Activated T-helper 17 cell treated with anti-CD3 and anti-CD28 coated beads, Interleukin-2, amount 50 U/mL, for 72 hours (primary cell): Measurements from ENCODE around the gene NCOA4. TPM values are rescaled to one million over a fixed set of nuclear protein-coding genes. Genes with fewer than 3 reads are reported as not detected.
"Not testable (repeated sequence)": the region's sequence is repeated elsewhere in the genome, so short reads cannot be mapped to it uniquely, and the experiment has no call there.

Experiments used
- ATAC-seq: fragments of 150-1000 bp; cut with Tn5 transposase; replicated peaks from 2 replicates; pipeline ENCODE4 v1.10.0; 2021; ENCODE audit warnings: mild to moderate bottlenecking, moderate library complexity
- H3K27ac Mint-ChIP-seq: one replicate; pipeline ENCODE4 v1.8.0; 2022; ENCODE audit warnings: mixed read lengths
- H3K27me3 Mint-ChIP-seq: one replicate; pipeline ENCODE4 v1.8.0; 2022; ENCODE audit warnings: mixed read lengths
- H3K36me3 Mint-ChIP-seq: one replicate; pipeline ENCODE4 v1.8.0; 2022; ENCODE audit warnings: low read depth, mild to moderate bottlenecking, mixed read lengths
- H3K4me1 Mint-ChIP-seq: one replicate; pipeline ENCODE4 v1.8.0; 2022; ENCODE audit warnings: mixed read lengths
- H3K4me3 Mint-ChIP-seq: one replicate; pipeline ENCODE4 v1.8.0; 2022; ENCODE audit warnings: mild to moderate bottlenecking, mixed read lengths
- H3K9me3 Mint-ChIP-seq: one replicate; pipeline ENCODE4 v1.8.0; 2022; ENCODE audit warnings: mixed read lengths
- total RNA-seq, 2 donors: library from RNA; stranded (reverse); gene quantifications; one replicate each; pipeline ENCODE4 v1.2.3, GENCODE V29; 2022

The NCOA4 gene
- total RNA-seq, 2 donors from 2014 or later = 74.0 to 114 TPM

DNA sequence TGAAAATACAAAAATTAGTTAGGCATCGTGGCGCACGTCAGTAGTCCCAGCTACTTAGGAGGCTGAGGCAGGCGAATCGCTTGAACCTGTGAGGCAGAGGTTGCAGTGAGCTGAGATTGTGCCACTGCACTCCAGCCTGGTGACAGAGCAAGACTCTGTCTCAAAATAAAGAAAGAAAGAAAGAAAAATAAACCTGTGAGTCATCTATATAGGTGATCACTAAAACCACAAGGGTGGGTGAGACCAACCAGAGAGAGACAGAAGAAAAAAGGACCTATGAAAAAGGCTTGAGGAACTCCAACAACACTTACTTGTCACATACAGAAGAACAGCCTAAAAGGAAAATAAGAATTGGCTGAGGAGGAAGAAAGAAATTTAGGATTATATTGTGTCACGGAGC is 72.5 kb downstream of the NCOA4 start:
- Mint-ChIP-seq H3K27ac (peak overlapping the region; percentile 75), H3K36me3 (peaks cover 36% of the 10 kb centered on the region)
- H3K4me1 Mint-ChIP-seq, H3K9me3 Mint-ChIP-seq, H3K4me3 Mint-ChIP-seq, H3K27me3 Mint-ChIP-seq: not testable (repeated sequence)
- ATAC-seq = peak; percentile 43

DNA sequence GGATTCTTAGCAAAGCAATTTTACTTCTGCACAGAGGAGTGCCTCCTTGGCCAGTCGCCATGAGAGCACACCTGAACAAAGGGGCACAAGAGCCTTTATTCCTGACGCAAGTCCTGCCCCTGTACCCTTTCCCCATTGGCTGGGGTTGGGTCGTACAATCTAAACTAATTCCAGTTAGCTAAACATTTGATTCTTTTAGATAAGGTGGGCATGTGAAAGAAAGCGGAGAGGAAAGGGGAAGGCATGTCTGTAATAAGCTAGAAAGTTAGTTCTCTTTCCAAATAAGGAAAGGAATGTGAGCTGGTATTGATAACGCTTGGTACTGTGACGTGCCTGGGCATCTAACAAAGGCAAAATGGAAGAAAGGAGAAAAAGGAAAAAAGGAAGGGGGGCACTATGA is 73.8 kb downstream of the NCOA4 start:
- not testable (repeated sequence) for H3K4me1 Mint-ChIP-seq, ATAC-seq, H3K27me3 Mint-ChIP-seq, H3K9me3 Mint-ChIP-seq, H3K4me3 Mint-ChIP-seq
- Mint-ChIP-seq H3K27ac (peak overlapping the region; percentile 67), H3K36me3 (peaks cover 39% of the 10 kb centered on the region)

Other genes starting within 250 kb of the NCOA4 start
- 10 to 100 TPM; 13.2 to 16.1 TPM for gene AGAP4, start 183.1 kb downstream of the NCOA4 start, total RNA-seq
- 10 to 100 TPM; 32.0 to 86.0 TPM for gene TIMM23, start 58.1 kb downstream of the NCOA4 start, total RNA-seq
- gene MSMB, start 15.6 kb upstream of the NCOA4 start, total RNA-seq = not detected